ENCODE data around the gene LAMTOR2. TPM values are rescaled to one million over a fixed set of nuclear protein-coding genes. Genes with fewer than 3 reads are reported as not detected.
A peak's percentile ranks its signal among the peaks of the same experiment; 100 is the strongest.

Gene LAMTOR2
- total and polyA plus RNA-seq, 9 of the 15 experiments (the other 6 are each of a cell fraction or from before 2014, with no cell fraction given): 39.0 to 161 (median 74.6) TPM

- ChIA-PET POLR2A (interaction anchor here (0.7 to 2.0 kb wide), 3 partner anchors 9 to 117 kb away, joined by 3 to 8 read pairs (median 3); no protein-coding TSS in a partner anchor), CTCF (ENCODE audit: low intra/inter-chr PET ratio) (no interaction called here)
- Histone ChIP-seq H3K9me3 (replicated peaks; ENCODE audit: control insufficient read depth, insufficient read depth, low read depth, low read length) (no peaks in the 10 kb centered on the region), H3K36me3 (ENCODE audit: control insufficient read depth, insufficient read depth, low read length) (peaks cover 51% of the 10 kb centered on the region), H3K79me2 (ENCODE audit: control insufficient read depth, insufficient read depth, low read length) (peaks cover 34% of the 10 kb centered on the region), H3K4me3 (no peak overlapping the region), H3K27me3 (ENCODE audit: control insufficient read depth in 2 of 2, insufficient read depth in 2 of 2, low read length in 2 of 2) (no peaks in the 10 kb centered on the region), H2AFZ (ENCODE audit: low read depth, low read length) (no peak overlapping the region), H3K4me1 (replicated peaks in 1 of 2; ENCODE audit: control insufficient read depth in 2 of 2, insufficient read depth in 2 of 2, low read length in 2 of 2) (peaks cover 8 to 19% of the 10 kb centered on the region in 2 experiments; a peak in 4 of 5 replicates), H3K9me1 (ENCODE audit: control insufficient read depth, insufficient read depth, low read length) (no peaks in the 10 kb centered on the region), H3K9ac (ENCODE audit: insufficient read depth in 1 of 2, low read depth in 2 of 2, low read length in 2 of 2) (peak overlapping the region in 1 of 2 experiments; percentile 38; a peak in 1 of 4 replicates), H3K4me2 (ENCODE audit: insufficient read depth, low read length) (no peak overlapping the region), H4K20me1 (replicated peaks; ENCODE audit: control insufficient read depth, insufficient read depth, low read length) (peaks cover 3% of the 10 kb centered on the region; the same call in 1 of the 2 replicates), H3K27ac (ENCODE audit: extremely low read depth, low read depth, low read length) (no peak overlapping the region)
- ATAC-seq: no peak
- no peak for DNase-seq (ENCODE audit: extremely low read depth in 1 of 4, low spot score in 3 of 4)
- FAIRE-seq: no peak
- 93% methylated on average over 4 of the region's 4 CpGs for WGBS (ENCODE audit: insufficient coverage, low coverage, missing lambda C conversion rate)
- no TSS peak for BruUV-seq (replicated peaks)
- in situ Hi-C loops (cut with MboI): no loop called here
- TF ChIP-seq, protein P1, sequence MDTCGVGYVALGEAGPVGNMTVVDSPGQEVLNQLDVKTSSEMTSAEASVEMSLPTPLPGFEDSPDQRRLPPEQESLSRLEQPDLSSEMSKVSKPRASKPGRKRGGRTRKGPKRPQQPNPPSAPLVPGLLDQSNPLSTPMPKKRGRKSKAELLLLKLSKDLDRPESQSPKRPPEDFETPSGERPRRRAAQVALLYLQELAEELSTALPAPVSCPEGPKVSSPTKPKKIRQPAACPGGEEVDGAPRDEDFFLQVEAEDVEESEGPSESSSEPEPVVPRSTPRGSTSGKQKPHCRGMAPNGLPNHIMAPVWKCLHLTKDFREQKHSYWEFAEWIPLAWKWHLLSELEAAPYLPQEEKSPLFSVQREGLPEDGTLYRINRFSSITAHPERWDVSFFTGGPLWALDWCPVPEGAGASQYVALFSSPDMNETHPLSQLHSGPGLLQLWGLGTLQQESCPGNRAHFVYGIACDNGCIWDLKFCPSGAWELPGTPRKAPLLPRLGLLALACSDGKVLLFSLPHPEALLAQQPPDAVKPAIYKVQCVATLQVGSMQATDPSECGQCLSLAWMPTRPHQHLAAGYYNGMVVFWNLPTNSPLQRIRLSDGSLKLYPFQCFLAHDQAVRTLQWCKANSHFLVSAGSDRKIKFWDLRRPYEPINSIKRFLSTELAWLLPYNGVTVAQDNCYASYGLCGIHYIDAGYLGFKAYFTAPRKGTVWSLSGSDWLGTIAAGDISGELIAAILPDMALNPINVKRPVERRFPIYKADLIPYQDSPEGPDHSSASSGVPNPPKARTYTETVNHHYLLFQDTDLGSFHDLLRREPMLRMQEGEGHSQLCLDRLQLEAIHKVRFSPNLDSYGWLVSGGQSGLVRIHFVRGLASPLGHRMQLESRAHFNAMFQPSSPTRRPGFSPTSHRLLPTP (IDR thresholded peaks at IDR 0.05; ENCODE audit: borderline replicate concordance, extremely low read depth, insufficient read length): no peak
- TF ChIP-seq NFRKB (IDR thresholded peaks at IDR 0.05; ENCODE audit: low read depth): no peak
- intact Hi-C loops (cut with micrococcal nuclease): loop anchor here (5.0 kb wide), 2 partner anchors 68 to 113 kb away; no protein-coding TSS in a partner anchor
Measured at GRCh38 chr1:156050376-156050775, 4.2 kb upstream of the LAMTOR2 start.
